Gastroesophageal sphincter (tissue), 4 donors: ENCODE results near the gene SEC14L5. TPM values are rescaled to one million over a fixed set of nuclear protein-coding genes. Genes with fewer than 3 reads are reported as not detected.

Source experiments
- ATAC-seq: fragments of 150-250 bp; one replicate; pipeline ENCODE4 v1.9.1; 2016; ENCODE audit warnings: mild to moderate bottlenecking, moderate library complexity
- H3K27ac ChIP-seq, 4 donors: fragments of 200-600 bp; sonication (generic) in 3 of 4; 1 replicate in 3 of 4; 2 replicates in 1 of 4; pipeline ENCODE4 v1.5.1; 2016 to 2019
- H3K27me3 ChIP-seq: fragments of 200-600 bp; sonication (generic); one replicate; pipeline ENCODE4 v1.5.1; 2019
- H3K36me3 ChIP-seq, 2 donors: fragments of 200-600 bp; sonication (generic); one replicate each; pipeline ENCODE4 v1.5.1; 2019; ENCODE audit warnings: control low read depth in 1 of 2
- H3K4me1 ChIP-seq, 3 donors: fragments of 200-600 bp; sonication (generic); 1 replicate in 2 of 3; 2 replicates in 1 of 3; pipeline ENCODE4 v1.5.1; 2016 to 2019; ENCODE audit warnings: control low read depth in 2 of 3
- H3K4me3 ChIP-seq, 2 donors: fragments of 200-600 bp; sonication (generic); one replicate each; pipeline ENCODE4 v1.5.1; 2019; ENCODE audit warnings: mild to moderate bottlenecking in 1 of 2, moderate library complexity in 1 of 2
- H3K9me3 ChIP-seq, 3 donors: fragments of 200-600 bp; sonication (generic); one replicate each; pipeline ENCODE4 v1.5.1; 2017 to 2019; ENCODE audit warnings: control low read depth in 2 of 3
- EP300 ChIP-seq: sonication (generic); formaldehyde crosslinking; IDR thresholded peaks from one replicate; pipeline ENCODE4 v1.6.1; 2017; ENCODE audit warnings: antibody characterized with exemption, mild to moderate bottlenecking
- POLR2A ChIP-seq, 2 donors: fragments of 450-650 bp; IDR thresholded peaks; one replicate each; pipeline ENCODE4 v1.6.1; 2017; ENCODE audit warnings: antibody characterized with exemption in 2 of 2, mild to moderate bottlenecking in 2 of 2, moderate library complexity in 1 of 2
- POLR2AphosphoS5 ChIP-seq: sonication (generic); formaldehyde crosslinking; IDR thresholded peaks from one replicate; pipeline ENCODE4 v1.6.1; 2017; ENCODE audit warnings: antibody characterized with exemption
- WGBS, 2 donors: methylation state at CpG; one replicate each; pipeline ENCODE4 v1.1.5; 2018; ENCODE audit warnings: low coverage in 1 of 2; 5-methylcytosine and 5-hydroxymethylcytosine counted together
- total RNA-seq, 4 donors: library from RNA; depleted of rRNA; stranded (reverse); fragments of >200 nt; gene quantifications; one replicate each; pipeline ENCODE4 v1.1.0, GENCODE V29; 2016
- TF ChIP-seq, protein P1 (sequence below), 4 experiments: fragments of 200-600 bp in 2 of 4; fragments of 450-650 bp in 2 of 4; sonication (generic) in 1 of 4; IDR thresholded peaks; one replicate each; pipeline ENCODE4 v1.5.1; 2017 to 2019; ENCODE audit warnings: antibody characterized with exemption in 4 of 4, mild to moderate bottlenecking in 2 of 4, moderate library complexity in 2 of 4

Gene SEC14L5
- total RNA-seq, 4 donors from 2014 or later, result 0.16 to 1.3 (median 0.75) TPM

DNA sequence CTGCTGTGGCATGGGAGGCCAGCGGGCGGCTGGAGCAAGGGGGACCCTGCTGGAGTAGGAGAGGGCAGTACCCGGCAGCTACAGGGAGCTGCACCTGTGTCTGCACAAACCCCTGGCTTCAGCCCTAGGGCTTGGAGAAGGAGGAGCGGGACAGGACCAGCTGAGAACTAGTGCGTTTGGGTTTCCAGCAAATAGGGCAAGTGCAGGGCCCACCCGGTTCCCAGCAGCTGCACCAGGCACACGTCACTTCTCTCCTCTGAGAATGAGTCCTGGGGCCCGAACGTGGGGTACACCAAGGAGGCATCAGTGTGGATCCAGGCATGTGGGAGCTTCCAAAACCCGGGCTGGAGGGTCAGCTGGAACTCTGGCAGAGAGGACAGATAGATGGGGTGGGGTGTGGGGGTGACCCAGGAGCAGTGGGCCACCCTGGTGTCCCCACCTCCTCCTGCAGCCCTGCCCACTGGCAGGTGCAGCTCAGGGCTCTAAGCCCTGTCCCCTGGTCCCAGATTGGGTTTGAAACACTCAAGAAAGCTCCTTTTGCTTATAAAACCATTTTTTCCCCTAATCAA lies 102.0 kb downstream of the SEC14L5 start:
- no peak overlapping the region for H3K4me3 ChIP-seq
- no peaks in the 10 kb centered on the region for H3K36me3 ChIP-seq
- no peak for TF ChIP-seq POLR2A (IDR thresholded peaks at IDR 0.05)
- TF ChIP-seq POLR2AphosphoS5, result no peak
- TF ChIP-seq, protein P1, sequence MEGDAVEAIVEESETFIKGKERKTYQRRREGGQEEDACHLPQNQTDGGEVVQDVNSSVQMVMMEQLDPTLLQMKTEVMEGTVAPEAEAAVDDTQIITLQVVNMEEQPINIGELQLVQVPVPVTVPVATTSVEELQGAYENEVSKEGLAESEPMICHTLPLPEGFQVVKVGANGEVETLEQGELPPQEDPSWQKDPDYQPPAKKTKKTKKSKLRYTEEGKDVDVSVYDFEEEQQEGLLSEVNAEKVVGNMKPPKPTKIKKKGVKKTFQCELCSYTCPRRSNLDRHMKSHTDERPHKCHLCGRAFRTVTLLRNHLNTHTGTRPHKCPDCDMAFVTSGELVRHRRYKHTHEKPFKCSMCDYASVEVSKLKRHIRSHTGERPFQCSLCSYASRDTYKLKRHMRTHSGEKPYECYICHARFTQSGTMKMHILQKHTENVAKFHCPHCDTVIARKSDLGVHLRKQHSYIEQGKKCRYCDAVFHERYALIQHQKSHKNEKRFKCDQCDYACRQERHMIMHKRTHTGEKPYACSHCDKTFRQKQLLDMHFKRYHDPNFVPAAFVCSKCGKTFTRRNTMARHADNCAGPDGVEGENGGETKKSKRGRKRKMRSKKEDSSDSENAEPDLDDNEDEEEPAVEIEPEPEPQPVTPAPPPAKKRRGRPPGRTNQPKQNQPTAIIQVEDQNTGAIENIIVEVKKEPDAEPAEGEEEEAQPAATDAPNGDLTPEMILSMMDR (IDR thresholded peaks at IDR 0.05), result no peak
- TF ChIP-seq EP300, result no peak
- H3K4me1 ChIP-seq, result no peaks in the 10 kb centered on the region
- H3K27me3 ChIP-seq, result peaks cover 14% of the 10 kb centered on the region
- no peak overlapping the region for H3K27ac ChIP-seq
- WGBS, 2 donors, result 61 to 80% methylated on average over 1 to 4 of the region's 10 CpGs
- ATAC-seq, result no peak
- H3K9me3 ChIP-seq, result no peaks in the 10 kb centered on the region

GRCh38 chr16:5062051-5062450 lies 103.9 kb downstream of the SEC14L5 start:
- no peak for ATAC-seq
- Histone ChIP-seq H3K27ac (no peak overlapping the region), H3K27me3 (peaks cover 14% of the 10 kb centered on the region), H3K4me3 (no peak overlapping the region), H3K36me3 (no peaks in the 10 kb centered on the region), H3K9me3 (no peaks in the 10 kb centered on the region), H3K4me1 (no peaks in the 10 kb centered on the region)
- TF ChIP-seq POLR2AphosphoS5 (no peak), POLR2A (IDR thresholded peaks at IDR 0.05) (no peak), EP300 (no peak)
- TF ChIP-seq, protein P1 (IDR thresholded peaks at IDR 0.05), result no peak
- WGBS, 2 donors, result 92% methylated on average over 4 of the region's 11 CpGs; no CpG with 5 or more reads in 1 of the 2 donors

DNA sequence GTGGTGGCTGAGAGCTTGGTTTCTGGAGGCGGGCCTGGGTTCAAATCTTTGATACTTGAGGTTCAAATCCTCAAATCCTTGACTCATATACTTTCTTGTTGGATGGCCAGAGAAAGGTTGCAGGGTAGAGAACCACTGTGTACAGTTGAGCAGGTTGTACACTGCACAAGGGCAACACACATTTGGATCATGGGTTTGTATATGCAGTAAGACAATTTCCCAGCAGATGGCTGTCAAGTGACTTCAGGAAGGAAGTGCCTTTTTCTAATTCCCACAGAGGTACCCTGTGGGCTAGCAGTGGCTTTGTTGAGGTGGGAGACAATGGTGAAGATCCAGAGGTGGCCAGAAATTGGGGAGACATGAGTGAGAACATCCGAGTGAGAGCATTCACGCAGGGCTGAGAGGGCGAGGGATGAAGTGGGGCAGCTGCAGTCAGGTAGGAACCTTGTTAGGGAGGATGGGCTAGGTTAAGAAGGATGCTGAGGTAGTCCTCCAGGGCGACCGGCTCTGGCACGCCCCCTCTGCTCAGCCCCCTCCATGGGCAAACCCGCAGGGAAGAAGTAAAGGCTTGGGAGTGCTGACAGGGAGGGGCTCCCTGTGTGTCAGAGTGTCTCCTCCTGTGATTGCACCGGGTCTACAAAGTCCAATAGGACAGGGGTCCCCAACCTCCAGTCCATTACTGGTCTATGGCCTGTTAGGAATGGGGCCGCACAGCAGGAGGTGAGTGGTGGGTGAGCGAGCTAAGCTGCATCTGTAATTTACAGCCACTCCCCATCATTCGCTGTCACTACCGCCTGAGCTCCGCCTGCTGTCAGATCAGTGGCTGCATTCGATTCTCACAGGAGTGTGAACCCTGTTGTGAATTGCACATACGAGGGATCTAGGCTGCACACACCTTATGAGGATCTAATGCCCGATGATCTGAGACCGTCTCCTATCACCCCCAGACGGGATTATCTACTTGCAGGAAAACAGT lies 104.9 kb downstream of the SEC14L5 start:
- Histone ChIP-seq H3K36me3 (no peaks in the 10 kb centered on the region), H3K27me3 (peaks cover 14% of the 10 kb centered on the region), H3K27ac (no peak overlapping the region), H3K4me3 (no peak overlapping the region), H3K4me1 (no peaks in the 10 kb centered on the region), H3K9me3 (no peaks in the 10 kb centered on the region)
- TF ChIP-seq POLR2AphosphoS5 (no peak), EP300 (no peak), POLR2A (IDR thresholded peaks at IDR 0.05) (no peak)
- TF ChIP-seq, protein P1 (IDR thresholded peaks at IDR 0.05), result no peak
- 63 to 84% methylated on average over 6 to 8 of the region's 19 CpGs for WGBS, 2 donors
- no peak for ATAC-seq

GRCh38 chr16:5064915-5065314 lies 106.8 kb downstream of the SEC14L5 start:
- no peaks in the 10 kb centered on the region for H3K36me3 ChIP-seq
- no peak for TF ChIP-seq EP300
- TF ChIP-seq POLR2A (IDR thresholded peaks at IDR 0.05), result no peak
- no peak for TF ChIP-seq POLR2AphosphoS5
- TF ChIP-seq, protein P1 (IDR thresholded peaks at IDR 0.05), result no peak
- peaks cover 7% of the 10 kb centered on the region for H3K27me3 ChIP-seq
- peak overlapping the region in 1 of 2 donors; percentile 16 for H3K4me3 ChIP-seq
- H3K27ac ChIP-seq, result no peak overlapping the region
- H3K9me3 ChIP-seq, result no peaks in the 10 kb centered on the region
- WGBS, 2 donors, result 42% methylated on average over 2 of the region's 7 CpGs; no CpG with 5 or more reads in 1 of the 2 donors
- ATAC-seq, result no peak
- no peaks in the 10 kb centered on the region for H3K4me1 ChIP-seq
